DMS153 treated with DMSO at 0.1 percent for 48 hours (cell line): ENCODE data around the gene THBS2.

Experiments used
- DNase-seq: peaks from one replicate; lab custom pipeline; 2025; ENCODE audit not compliant: unreplicated experiment; lab: John Stamatoyannopoulos, UW

The THBS2 gene

GRCh38 chr6:169250660-169251059 is 3.0 kb downstream of the THBS2 start:
- DNase-seq: no peak

DNA sequence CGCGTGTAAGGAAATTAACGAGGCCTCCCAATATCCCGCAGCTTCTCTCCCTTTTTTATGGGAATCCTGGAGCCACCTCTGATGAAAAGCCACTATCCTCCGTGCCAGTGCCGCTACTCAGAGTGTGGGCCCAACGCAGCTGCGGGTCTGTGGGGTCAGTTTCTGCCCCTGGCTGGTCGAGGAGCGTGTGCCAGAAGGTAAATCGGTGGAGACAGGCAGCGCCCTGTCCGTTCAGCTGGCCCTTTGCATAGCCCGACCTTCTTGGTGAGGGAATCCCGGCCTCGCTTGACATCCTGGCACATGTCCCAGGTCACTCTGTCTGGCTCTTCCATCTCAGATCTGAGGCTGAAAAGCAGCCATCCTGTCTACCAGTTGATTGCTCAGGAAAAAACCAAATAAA is 4.6 kb downstream of the THBS2 start:
- no peak for DNase-seq

- no peak for DNase-seq
Observed at GRCh38 chr6:169248521-169248971, 5.1 kb downstream of the THBS2 start.

- no peak for DNase-seq
Observed at GRCh38 chr6:169247991-169248390, 5.7 kb downstream of the THBS2 start.

GRCh38 chr6:169247419-169247818 is 6.2 kb downstream of the THBS2 start:
- DNase-seq: no peak

DNA sequence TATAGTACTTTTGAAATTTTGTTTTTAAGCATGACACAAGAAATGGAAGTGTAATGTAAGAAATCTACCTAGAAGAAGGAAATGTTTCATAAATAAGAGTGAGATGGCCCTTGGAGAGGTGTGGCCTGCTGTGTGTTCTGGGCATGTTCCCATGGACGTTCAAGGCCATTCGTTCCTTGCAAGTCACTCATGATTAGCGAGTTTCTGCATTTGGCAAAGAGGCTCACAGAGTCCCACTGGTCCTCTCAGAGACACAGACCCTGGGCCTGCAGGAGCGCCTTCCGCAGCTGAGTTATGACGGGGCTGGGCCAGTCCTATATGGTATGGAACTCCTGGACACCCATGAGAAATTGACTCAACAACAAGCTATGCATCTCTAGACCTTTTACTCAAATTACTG is 7.2 kb downstream of the THBS2 start:
- DNase-seq: no peak

- no peak for DNase-seq
Observed at GRCh38 chr6:169244684-169245383, 8.8 kb downstream of the THBS2 start.

GRCh38 chr6:169243661-169244060 is 10.0 kb downstream of the THBS2 start:
- no peak for DNase-seq

DNA sequence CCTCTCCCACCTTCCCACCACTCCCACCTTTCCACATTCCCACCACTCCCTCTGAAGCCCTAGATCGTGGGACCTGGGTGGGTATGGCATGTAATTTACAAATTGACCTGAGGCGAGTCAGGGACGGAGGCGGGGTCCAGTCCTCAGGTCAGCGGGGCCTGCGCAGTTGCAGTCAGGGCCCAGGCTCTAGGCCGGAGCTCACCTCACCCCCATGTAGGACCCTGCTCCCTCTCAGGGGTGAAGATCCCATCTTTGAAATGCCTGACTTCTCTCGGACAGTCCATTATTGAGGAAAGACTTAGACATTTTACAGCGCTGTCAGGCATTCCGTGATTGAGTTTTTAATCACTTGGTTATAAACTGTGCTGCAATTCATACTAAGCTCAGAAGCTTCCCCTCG is 10.5 kb downstream of the THBS2 start:
- DNase-seq: no peak

DNA sequence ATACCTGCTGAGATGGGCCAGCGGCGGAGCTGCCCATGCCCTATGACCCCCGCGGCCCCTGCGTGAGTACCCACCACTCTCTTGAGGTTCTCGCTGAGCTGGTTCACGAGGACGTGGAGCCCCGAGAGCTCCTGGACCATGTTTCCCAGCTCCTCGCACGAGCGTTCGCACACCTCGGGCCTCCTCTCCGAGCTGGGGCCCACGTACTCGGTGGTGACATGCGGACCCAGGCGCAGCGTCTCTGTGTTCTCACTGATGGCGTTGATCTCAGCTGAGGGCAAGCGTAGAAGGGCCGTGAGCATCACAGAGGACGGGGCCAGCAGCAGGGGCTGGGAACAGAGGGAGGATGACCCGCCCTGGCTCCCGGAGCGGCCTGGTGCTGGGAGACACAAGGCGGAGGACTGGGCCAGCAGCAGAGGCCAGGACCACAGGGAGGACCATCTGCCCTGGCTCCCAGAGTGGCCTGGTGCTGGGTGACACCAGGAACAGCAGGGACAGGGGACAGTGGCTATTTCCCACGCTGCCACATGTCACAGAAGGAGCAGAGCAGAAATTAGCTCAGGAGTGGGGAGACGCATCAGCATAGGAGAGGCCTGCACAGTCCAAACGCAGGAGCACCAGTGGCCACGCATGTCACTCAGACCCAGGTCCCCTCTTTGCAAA is 11.8 kb downstream of the THBS2 start:
- no peak for DNase-seq

DNA sequence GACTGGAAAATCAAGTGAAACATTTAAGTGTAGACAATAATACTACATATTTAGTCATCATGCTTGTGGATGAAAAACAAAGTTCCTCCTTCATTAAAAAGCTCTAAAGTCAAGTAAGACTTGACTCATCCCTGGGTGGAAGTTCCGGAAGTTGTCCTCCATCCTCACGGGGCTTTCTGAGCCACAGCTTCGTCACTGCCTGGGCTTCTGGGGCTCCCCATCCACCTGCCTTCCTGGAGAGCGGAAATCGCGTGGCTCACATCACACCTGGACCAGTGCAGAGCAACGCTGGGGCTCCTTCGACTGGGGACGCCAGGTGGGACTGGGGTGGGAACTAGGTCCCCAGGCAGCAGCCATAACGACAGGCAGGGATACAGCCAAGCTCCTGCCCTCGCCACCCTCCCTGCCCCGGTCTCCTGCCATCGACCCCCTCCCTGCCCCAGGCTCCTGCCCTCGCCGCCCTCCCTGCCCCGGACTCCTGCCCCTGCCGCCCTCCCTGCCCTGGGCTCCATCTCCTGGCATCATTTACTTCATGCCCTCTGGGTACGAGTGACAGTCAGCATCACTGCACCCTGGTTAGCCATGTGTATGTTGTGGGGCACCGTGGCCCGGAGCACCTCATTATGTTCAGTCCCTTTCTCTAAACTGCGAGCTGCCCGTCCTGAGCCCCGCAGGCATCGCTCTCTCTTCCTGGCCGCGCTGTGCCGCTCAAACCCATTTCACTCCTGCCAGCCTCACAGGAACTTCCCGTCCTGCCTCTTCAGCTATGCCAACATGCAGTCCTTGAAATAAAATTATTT is 12.9 kb downstream of the THBS2 start:
- DNase-seq: no peak

- DNase-seq: no peak
Observed at GRCh38 chr6:169240125-169240524, 13.5 kb downstream of the THBS2 start.

DNA sequence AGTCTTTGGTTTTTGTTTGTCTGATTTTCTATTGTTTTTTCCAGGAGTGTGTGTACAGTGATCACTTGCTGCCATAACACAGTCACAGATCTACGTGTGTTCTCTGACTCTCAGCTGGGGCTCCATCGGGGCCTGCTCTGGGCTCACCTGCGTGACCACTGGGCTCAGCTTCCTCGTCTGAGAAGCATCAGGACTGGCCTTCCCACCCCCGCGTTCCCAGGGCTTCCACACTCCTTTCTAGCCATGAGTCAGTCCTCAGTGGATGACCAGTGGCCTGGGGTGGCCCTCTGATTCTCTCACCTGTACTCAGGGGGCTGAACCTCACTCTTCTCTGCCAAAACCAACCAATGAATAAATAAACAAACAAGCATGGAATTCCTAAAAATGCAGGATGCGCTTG is 14.5 kb downstream of the THBS2 start:
- DNase-seq: no peak

- no peak for DNase-seq
Observed at GRCh38 chr6:169238766-169239165, 14.9 kb downstream of the THBS2 start.

- DNase-seq: no peak
Observed at GRCh38 chr6:169237496-169238134, 16.0 kb downstream of the THBS2 start.

DNA sequence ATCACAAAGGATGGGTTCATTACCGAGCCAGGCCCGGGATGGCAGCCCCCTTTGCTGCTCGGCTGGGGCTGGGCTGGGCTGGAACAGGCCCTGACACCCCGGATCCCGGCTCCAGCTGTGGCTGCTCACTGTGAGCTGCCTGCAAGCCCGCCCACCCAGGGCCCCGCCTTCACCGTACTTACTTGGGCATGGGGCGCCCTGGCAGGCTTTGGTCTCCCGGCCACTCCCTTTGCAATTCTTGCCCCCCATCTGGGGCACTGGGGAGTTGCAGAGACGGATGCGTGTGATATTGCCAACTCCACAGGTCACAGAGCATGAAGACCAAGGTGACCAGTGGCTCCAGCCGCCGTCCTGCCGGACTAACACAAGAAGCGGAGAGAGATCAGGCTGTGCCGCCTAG is 16.7 kb downstream of the THBS2 start:
- DNase-seq: no peak

DNA sequence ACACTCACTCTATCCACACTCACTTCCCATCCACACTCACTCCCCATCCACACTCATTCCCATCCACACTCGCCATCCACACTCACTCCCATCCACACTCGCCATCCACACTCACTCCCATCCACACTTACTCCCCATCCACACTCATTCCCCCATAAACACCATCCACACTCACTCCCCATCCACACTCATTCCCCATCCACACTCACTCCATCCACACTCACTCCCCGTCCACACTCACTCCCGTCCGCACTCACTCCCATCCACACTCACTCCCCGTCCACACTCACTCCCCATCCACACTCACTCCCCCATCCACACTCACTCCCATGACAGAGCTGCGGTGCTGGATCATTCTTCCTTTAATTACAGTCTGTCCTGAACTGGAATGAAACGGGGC is 17.1 kb downstream of the THBS2 start:
- DNase-seq: no peak

DNA sequence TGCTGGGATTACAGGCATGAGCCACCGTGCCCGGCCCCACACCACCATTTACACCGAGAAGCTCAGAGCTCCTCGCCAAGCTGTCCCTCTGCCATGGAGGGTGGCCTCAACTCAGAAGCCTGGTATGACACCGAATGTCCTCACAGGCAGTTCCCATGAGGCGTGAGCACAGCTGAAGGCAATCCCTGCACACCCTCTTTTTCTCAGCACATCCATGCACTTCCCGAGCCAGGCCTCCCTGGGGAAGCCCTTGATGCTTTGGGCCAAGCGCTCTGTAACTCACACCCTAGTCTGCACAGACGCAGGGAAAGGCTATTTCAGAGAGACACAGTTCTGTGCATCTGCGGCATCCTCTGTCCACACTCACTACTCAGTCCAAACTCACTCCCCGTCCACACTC is 18.4 kb downstream of the THBS2 start:
- DNase-seq: no peak

- DNase-seq: no peak
Observed at GRCh38 chr6:169234634-169235033, 19.0 kb downstream of the THBS2 start.

DNA sequence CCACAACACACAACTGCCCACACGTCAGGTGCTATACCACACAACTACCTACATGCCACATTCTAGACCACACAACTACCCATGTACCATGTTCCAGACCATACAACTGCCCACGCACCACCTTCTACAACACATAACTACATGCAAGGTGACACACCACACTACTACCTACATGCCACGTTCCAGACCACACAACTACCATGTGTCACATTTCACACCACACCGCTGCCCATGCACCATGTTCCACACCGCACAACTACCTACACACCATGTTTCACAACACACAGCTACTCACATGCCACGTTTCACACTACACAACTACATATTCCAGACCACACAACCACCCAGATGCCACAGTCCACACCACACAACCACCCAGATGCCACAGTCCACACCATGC is 19.8 kb downstream of the THBS2 start:
- no peak for DNase-seq

DNA sequence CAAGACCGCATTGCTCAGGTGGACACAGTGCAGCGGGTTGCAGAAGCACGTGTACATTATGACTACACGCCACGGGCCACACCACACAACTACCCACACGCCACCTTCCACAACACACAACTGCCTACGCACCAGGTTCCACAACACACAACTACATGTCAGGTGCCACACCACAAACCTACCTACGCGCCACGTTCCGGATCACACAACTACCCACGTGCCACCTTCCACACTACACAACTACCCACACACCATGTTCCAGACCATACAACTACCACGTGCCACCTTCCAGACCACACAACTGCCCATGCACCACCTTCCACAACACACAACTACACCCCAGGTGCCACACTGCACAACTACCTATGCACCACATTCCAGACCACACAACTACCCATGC is 20.5 kb downstream of the THBS2 start:
- no peak for DNase-seq

- no peak for DNase-seq
Observed at GRCh38 chr6:169232507-169232931, 21.1 kb downstream of the THBS2 start.
